ENCODE data around the gene FUT3. TPM values are rescaled to one million over a fixed set of nuclear protein-coding genes. Genes with fewer than 3 reads are reported as not detected.

FUT3 gene
- total RNA-seq: not detected in 2 replicates

DNA sequence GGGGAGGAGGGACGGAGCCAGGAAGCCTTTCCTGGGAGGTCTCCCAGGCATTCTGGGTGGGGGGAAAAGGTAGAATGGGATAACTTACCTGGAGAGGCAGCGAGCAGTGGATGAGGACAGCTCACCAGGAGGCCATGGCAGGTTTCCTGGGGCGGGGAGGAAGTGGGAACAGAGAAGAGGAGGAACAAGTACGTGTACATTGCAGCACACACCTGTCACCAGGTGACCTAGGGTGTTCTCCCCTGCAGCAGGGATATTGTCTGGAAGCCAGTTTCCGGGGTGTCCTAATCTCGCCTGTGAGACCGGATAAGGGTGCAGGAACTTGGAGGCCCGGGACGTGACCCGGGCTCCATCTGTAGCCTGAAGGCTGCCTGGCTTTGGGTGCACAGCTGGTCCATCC is at the start of gene FUT3:
FUT3 (minus strand) TSS at position 148 of the 400 bp plus-strand sequence.

DNA sequence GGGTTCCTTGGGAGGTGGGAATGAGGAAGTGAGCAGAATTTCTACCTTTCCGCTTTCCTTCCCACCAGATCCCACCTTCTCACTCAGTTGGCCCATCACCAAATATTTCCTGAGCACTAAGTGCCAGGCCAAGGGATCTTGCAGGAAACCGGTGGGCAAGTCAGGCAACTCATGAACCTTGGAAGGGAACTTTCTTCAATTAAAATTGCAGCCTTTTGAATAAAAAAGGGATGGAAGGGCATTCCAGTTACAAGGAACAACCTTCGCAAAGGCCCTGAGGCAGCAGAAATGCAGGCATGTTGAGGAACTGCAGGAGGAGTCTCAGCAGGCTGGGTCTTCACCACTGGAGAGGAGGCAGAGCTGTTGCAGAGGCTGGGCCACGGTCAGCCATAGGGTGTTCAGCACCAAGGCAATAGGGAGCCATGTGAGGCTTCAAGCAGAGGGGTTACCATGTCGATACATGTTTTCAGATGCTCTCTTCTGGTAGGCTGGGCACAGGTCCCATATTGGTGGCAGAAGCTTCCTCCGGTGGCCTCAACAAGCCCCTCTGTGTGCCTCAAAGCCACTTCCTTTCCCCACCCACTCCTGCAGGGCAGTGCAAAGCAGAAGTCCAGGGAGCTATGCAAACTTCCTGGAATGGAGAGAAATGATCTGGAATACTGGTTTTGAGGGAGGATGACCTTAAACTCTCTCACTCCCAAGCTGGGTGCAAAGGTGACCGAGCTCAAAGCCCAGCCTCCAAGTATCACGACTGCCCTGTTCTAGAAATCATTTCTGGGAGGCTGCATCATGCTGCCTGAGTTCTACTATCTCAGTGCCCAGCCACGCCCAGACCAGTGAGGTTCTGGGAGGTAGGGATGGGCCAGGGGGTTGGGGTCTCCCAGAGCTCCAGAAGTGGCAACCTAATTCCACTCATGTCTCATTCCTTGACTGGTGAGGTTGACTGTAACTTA is 11.9 kb downstream of the FUT3 start, which contains the start of gene FUT6:
FUT6 (minus strand) TSS at position 638 of the 953 bp plus-strand sequence. CDS start 7,135 bp downstream, outside the sequence.

DNA sequence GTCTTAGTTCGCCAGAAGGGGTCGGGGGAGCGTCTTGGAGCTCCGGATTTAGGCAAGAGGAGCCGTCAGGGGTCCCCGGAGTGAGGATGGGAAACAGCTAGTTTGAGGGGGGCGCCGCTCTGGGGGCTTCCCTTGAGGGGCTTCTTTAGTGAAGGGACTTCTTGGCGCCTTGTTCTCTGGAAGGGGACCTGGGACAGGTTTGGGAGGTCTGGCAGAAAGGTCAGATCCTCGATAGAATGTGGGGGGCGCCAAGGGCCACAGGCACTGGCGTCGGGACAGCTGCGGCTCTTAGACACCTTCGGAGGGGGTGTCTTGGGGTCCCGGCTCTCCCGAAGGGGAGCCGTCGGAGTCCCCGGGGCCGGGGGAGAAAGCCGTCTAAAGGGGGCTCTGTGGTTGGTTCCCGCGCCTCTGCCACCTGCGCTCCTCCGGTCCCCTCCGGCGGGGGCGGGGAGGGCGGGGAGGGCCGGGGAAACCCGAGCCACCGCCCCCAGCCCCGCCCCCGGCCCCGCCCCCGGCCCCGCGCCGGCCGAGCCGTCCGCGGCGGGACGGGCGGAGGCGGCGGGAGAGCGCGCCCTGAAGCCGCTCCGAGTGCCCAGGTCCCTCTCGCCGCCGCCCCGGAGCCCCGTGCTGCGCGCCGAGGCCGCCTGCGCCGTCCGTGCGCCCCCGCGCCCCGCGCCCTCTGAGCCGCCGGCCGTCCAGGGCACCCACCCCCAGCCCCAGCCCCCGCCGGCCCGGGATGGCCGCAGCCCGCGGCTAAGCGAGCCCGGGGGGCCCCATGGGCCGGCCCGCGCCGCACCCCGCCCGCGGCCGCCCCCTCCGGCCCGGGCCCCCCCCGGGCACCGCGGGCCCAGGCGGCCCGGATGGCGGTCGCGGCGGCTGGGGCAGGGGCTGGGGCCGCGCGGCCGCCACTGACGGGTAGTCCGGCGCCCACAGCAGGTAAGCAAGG is 46.5 kb downstream of the FUT3 start, which contains the start of gene NRTN:
NRTN (plus strand) TSS at position 552 of the 946 bp plus-strand sequence. CDS start 19,099 bp downstream, outside the sequence.

Other genes starting within 250 kb of the FUT3 start
- 21.0 and 59.6 TPM in 2 replicates for gene SAFB2, start 228.7 kb downstream of the FUT3 start, total RNA-seq
- gene SAFB, start 228.4 kb downstream of the FUT3 start, total RNA-seq: 44.5 and 85.1 TPM in 2 replicates
- 23.2 and 39.2 TPM in 2 replicates for gene MICOS13, start 170.9 kb downstream of the FUT3 start, total RNA-seq
- 6.3 and 8.1 TPM in 2 replicates for gene HSD11B1L, start 170.4 kb downstream of the FUT3 start, total RNA-seq
- 360 and 493 TPM in 2 replicates for gene RPL36, start 161.2 kb downstream of the FUT3 start, total RNA-seq
- 58.9 and 92.1 TPM in 2 replicates for gene LONP1, start 131.3 kb downstream of the FUT3 start, total RNA-seq
- not detected in 2 replicates for gene CATSPERD, start 130.8 kb downstream of the FUT3 start, total RNA-seq
- 0.13 and 0.32 TPM in 2 replicates for gene PRR22, start 66.7 kb downstream of the FUT3 start, total RNA-seq
- 21.2 and 23.5 TPM in 2 replicates for gene DUS3L, start 60.3 kb downstream of the FUT3 start, total RNA-seq
- 0.25 and 0.32 TPM in 2 replicates for gene NRTN, start 46.4 kb downstream of the FUT3 start, total RNA-seq
- not detected in 2 replicates for gene FUT6, start 11.7 kb downstream of the FUT3 start, total RNA-seq
- not detected in 2 replicates for gene FUT5, start 19.1 kb upstream of the FUT3 start, total RNA-seq
- gene NDUFA11, start 52.3 kb upstream of the FUT3 start, total RNA-seq: 193 and 269 TPM in 2 replicates
- 3.7 and 5.8 TPM in 2 replicates for gene VMAC, start 53.4 kb upstream of the FUT3 start, total RNA-seq
- 1.9 and 3.5 TPM in 2 replicates for gene CAPS, start 62.8 kb upstream of the FUT3 start, total RNA-seq
- gene RANBP3, start 126.7 kb upstream of the FUT3 start, total RNA-seq: 25.1 and 41.5 TPM in 2 replicates